Activated CD4-positive, alpha-beta memory T cell treated with anti-CD3 and anti-CD28 coated beads for 36 hours (primary cell): ENCODE measurements around the gene IL20RB. TPM values are rescaled to one million over a fixed set of nuclear protein-coding genes. Genes with fewer than 3 reads are reported as not detected.
"Not testable (repeated sequence)": the region's sequence is repeated elsewhere in the genome, so short reads cannot be mapped to it uniquely, and the experiment has no call there.

Source experiments
- CTCF ChIA-PET: fragments of 350-600 bp; sonication (Branson Sonifier 250); formaldehyde crosslinking; loops from one replicate; lab custom pipeline; 2021; ENCODE audit warnings: antibody characterized with exemption, inconsistent platforms; lab: Charles Lee
- POLR2A ChIA-PET: fragments of 350-600 bp; sonication (Branson Sonifier 250); formaldehyde crosslinking; loops from one replicate; lab custom pipeline; 2021; ENCODE audit warnings: antibody characterized with exemption; lab: Charles Lee
- DNase-seq: peaks from one replicate; pipeline ENCODE4 v3.0.0-alpha.2; 2020
- H3K27ac Mint-ChIP-seq: one replicate; pipeline ENCODE4 v1.8.0; 2021; ENCODE audit warnings: mixed read lengths
- H3K27me3 Mint-ChIP-seq: one replicate; pipeline ENCODE4 v1.8.0; 2021; ENCODE audit warnings: mixed read lengths
- H3K36me3 Mint-ChIP-seq: one replicate; pipeline ENCODE4 v1.8.0; 2021; ENCODE audit warnings: mixed read lengths
- H3K4me1 Mint-ChIP-seq: one replicate; pipeline ENCODE4 v1.8.0; 2021; ENCODE audit warnings: low read depth, mixed read lengths
- H3K4me3 Mint-ChIP-seq: one replicate; pipeline ENCODE4 v1.8.0; 2021; ENCODE audit warnings: mild to moderate bottlenecking, mixed read lengths
- H3K9me3 Mint-ChIP-seq: one replicate; pipeline ENCODE4 v1.8.0; 2021; ENCODE audit warnings: mixed read lengths
- intact Hi-C: fragments of 100-400 bp; cut with micrococcal nuclease; formaldehyde crosslinking; loops from one replicate; pipeline ENCODE4 v1.15.1; 2023
- total RNA-seq, 2 experiments: library from RNA; stranded (reverse); gene quantifications; one replicate each; pipeline ENCODE4 v1.2.3, GENCODE V29; 2021

The IL20RB gene
- total RNA-seq, 2 experiments from 2014 or later = 0.80 to 0.97 TPM

DNA sequence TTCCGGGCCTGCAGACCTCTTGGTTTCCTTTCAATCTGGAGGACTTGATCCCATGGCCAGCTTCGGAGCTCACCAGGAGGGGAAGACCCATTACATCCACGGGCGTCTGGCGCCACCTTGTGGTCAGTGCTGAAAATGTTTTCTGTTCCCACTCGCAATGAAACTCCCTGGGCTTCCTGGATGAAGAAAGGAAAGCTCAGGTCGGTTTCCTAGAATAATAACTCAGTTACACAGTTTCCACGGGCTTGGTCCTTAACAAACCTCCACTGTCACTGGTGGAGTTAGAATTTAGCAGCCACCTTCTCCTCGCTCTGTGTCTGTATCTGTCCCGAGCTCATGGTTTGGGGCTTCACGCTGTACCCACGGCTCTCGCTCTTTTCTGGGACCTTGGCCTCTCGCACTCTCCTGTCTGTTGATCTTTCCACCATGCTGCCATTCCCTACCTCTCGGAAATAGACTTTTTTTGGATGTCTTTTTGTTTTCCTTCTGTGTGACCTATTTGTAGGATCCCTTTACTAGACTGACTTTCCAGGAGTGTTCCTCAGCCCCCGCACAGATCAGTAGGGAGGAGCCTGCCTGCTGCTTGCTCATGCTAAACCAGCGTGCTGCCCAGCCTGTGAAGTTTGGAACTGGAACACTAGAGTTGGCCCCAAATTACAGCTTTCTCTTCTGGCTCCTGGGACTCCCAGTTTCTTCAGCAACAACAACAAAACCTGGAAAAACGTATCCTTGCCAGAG is 56.3 kb downstream of the IL20RB start:
- Mint-ChIP-seq H3K4me3 (peak overlapping the region; percentile 55), H3K27me3 (no peaks in the 10 kb centered on the region), H3K27ac (no peak overlapping the region), H3K4me1 (peaks cover 7% of the 10 kb centered on the region), H3K9me3 (no peaks in the 10 kb centered on the region), H3K36me3 (no peaks in the 10 kb centered on the region)
- CTCF ChIA-PET = interaction anchor here (0.6 to 4.2 kb wide), 61 partner anchors 9 to 1048 kb away, joined by 3 to 192 read pairs (median 4); partner anchors contain the start of genes NCK1 and STAG1
- POLR2A ChIA-PET = interaction anchor here (1.7 to 1.9 kb wide), 2 partner anchors 152 to 261 kb away, joined by 6 to 9 read pairs; partner anchors contain the start of genes NCK1 and STAG1
- intact Hi-C loops = loop anchor here (1.0 to 5.0 kb wide), 7 partner anchors 152 to 939 kb away; partner anchors contain the start of genes NCK1 and PCCB
- peak; percentile 89 for DNase-seq

DNA sequence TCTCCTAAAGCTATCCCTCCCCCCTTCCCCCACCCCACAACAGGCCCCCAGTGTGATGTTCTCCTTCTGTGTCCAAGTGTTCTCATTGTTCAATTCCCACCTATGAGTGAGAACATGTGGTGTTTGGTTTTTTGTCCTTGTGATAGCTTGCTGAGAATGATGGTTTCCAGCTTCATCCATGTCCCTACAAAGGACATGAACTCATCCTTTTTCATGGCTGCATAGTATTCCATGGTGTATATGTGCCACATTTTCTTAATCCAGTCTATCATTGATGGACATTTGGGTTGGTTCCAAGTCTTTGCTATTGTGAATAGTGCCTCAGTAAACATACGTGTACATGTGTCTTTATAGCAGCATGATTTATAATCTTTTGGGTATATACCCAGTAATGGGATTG is 59.5 kb downstream of the IL20RB start:
- intact Hi-C loops, DNase-seq, POLR2A ChIA-PET, H3K9me3 Mint-ChIP-seq, H3K4me1 Mint-ChIP-seq, H3K4me3 Mint-ChIP-seq, H3K27ac Mint-ChIP-seq, H3K27me3 Mint-ChIP-seq, H3K36me3 Mint-ChIP-seq: not testable (repeated sequence)
- CTCF ChIA-PET = interaction anchor here (1.1 to 4.2 kb wide), 2 partner anchors 261 to 625 kb away, joined by 3 to 192 read pairs; partner anchors contain the start of gene STAG1

DNA sequence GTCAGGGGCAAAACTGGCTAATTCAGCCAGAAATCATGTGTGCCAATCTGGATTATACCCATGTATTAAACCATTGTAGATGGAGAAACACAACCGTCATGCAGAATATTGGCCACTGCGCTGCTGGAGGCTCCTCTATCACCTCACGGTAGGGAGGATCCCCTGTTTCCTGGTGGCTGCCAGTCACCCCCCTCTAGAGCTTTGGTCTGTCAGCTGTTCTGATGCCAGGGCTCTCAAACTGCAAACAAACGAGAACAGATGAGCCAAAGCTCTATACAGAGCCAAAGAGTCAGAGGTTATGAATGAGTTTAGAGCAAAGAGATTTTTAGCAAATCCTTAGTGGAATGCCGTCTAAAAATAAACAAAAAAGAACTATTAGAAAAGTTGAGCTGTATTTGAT is 62.5 kb downstream of the IL20RB start:
- intact Hi-C loops = no loop called here
- Mint-ChIP-seq H3K4me1 (no peaks in the 10 kb centered on the region), H3K4me3 (no peak overlapping the region), H3K36me3 (no peaks in the 10 kb centered on the region), H3K27me3 (no peaks in the 10 kb centered on the region), H3K27ac (no peak overlapping the region), H3K9me3 (no peaks in the 10 kb centered on the region)
- CTCF ChIA-PET = interaction anchor here (1.4 to 2.6 kb wide), 2 partner anchors 13 to 14 kb away, joined by 3 to 9 read pairs; no protein-coding TSS in a partner anchor
- DNase-seq = no peak
- POLR2A ChIA-PET = no interaction called here

DNA sequence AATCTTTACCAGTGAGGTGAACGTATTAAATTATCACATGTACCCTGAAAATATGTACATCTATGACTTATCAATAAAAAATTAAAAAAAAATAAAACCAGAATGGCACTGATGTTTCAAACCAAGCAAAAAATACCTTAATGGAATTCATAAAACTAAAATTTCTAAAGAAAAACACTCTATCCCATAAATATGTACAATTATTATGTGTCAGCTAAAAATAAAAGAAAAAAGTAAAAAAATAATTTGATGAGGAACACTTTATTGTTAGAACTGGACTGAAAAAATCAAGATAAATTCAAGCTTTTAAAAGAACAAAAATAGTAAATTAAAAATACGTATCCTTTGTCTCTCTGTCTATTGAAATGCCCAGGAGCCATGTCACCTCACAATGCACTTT is 63.1 kb downstream of the IL20RB start:
- intact Hi-C loops = no loop called here
- ChIA-PET CTCF (interaction anchor here (1.4 to 2.6 kb wide), 2 partner anchors 12 to 14 kb away, joined by 3 to 9 read pairs; no protein-coding TSS in a partner anchor), POLR2A (no interaction called here)
- no peak for DNase-seq
- no peak overlapping the region for H3K27ac Mint-ChIP-seq
- no peaks in the 10 kb centered on the region for H3K27me3 Mint-ChIP-seq
- H3K4me1 Mint-ChIP-seq = no peaks in the 10 kb centered on the region
- no peak overlapping the region for H3K4me3 Mint-ChIP-seq
- no peaks in the 10 kb centered on the region for H3K9me3 Mint-ChIP-seq
- no peaks in the 10 kb centered on the region for H3K36me3 Mint-ChIP-seq

DNA sequence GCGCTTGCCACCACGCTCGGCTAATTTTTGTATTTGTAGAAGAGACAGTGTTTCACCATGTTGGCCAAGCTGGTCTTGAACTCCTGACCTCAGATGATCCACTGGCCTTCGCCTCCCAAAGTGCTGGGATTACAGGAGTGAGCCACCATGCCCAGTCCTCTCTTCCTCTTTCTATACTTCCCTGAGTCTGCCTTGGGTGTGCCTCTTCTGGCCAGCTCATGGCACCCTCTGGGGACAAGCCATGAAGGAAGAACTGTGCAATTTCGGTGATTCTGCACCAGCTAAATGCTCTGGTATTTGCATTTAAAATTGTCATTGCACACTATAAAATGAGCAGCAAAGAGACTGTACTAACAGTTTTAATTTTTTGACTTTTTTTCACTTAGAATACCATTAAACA is 66.6 kb downstream of the IL20RB start:
- CTCF ChIA-PET = interaction anchor here (0.8 to 1.4 kb wide), 3 partner anchors 11 to 949 kb away, joined by 3 to 5 read pairs (median 3); partner anchors contain the start of gene STAG1
- H3K27me3 Mint-ChIP-seq = peaks cover 3% of the 10 kb centered on the region
- no peaks in the 10 kb centered on the region for H3K4me1 Mint-ChIP-seq
- H3K36me3 Mint-ChIP-seq = no peaks in the 10 kb centered on the region
- intact Hi-C loops = no loop called here
- POLR2A ChIA-PET = no interaction called here
- DNase-seq = no peak
- H3K4me3 Mint-ChIP-seq = no peak overlapping the region
- no peak overlapping the region for H3K27ac Mint-ChIP-seq
- no peaks in the 10 kb centered on the region for H3K9me3 Mint-ChIP-seq

DNA sequence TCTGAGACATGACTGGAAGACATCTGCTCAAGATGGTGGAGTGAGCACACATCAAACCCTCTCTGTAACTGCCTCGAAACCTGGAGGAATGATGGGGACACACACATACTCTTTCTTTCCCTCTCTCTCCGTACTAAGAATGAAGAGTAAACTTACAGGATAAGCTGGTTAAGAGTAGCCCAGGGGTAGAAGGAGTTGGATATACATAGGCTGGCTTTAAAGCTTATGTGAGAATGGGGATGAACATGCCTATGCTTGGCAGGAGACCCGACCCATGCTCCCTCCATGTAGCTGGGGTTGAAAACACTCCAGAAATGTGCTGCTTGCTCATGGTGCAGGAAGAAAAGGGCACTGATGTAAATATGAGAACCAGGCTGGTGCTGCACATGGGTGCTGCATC is 68.9 kb downstream of the IL20RB start:
- H3K27me3 Mint-ChIP-seq = peaks cover 10% of the 10 kb centered on the region
- no peak for DNase-seq
- H3K27ac Mint-ChIP-seq = no peak overlapping the region
- no peaks in the 10 kb centered on the region for H3K4me1 Mint-ChIP-seq
- ChIA-PET CTCF (interaction anchor here (1.0 kb wide), 1 partner anchor 13 kb away, joined by 3 read pairs; no protein-coding TSS in a partner anchor), POLR2A (no interaction called here)
- H3K9me3 Mint-ChIP-seq = no peaks in the 10 kb centered on the region
- no peak overlapping the region for H3K4me3 Mint-ChIP-seq
- intact Hi-C loops = no loop called here
- no peaks in the 10 kb centered on the region for H3K36me3 Mint-ChIP-seq

DNA sequence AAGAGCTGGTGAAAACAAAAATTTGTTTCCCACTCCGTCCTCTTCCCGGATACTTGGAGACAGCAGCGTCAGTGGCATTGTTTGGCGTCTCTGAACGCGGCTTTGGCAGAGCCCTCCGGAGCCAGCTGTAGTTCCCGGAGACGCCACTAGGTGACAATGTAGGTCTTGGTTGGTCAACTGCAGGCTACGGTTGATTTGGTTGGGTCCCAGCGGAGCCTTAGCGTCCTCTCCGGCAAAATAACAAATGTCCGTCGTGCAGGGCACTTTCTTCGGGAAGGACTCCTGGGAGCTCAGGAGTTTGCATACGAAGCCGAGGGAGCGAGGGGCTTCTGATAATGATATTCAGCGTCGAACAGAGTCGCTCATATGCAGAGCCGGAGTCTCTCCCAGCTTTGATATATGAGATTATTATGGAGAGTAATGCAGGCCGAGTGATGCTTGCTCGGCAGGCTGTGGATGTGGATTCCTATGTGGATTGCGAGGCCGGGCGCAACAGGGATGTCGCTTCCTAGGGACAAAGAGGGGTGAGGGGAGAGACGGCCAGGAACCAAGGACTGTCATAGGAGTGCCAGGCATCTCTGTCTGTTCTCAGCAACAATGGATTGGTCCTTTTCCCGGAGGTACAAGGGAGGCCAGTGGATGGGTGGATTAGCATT is 74.8 kb downstream of the IL20RB start:
- Mint-ChIP-seq H3K4me1 (peaks cover 8% of the 10 kb centered on the region), H3K9me3 (no peaks in the 10 kb centered on the region), H3K36me3 (no peaks in the 10 kb centered on the region), H3K27me3 (peaks cover 22% of the 10 kb centered on the region), H3K27ac (no peak overlapping the region), H3K4me3 (peak overlapping the region; percentile 19)
- DNase-seq = peak; percentile 86
- CTCF ChIA-PET = interaction anchor here (0.5 to 2.4 kb wide), 28 partner anchors 10 to 958 kb away, joined by 3 to 18 read pairs (median 4); partner anchors contain the start of gene STAG1
- POLR2A ChIA-PET = no interaction called here
- intact Hi-C loops = loop anchor here (1.0 to 5.0 kb wide), 2 partner anchors 73 to 955 kb away; no protein-coding TSS in a partner anchor

DNA sequence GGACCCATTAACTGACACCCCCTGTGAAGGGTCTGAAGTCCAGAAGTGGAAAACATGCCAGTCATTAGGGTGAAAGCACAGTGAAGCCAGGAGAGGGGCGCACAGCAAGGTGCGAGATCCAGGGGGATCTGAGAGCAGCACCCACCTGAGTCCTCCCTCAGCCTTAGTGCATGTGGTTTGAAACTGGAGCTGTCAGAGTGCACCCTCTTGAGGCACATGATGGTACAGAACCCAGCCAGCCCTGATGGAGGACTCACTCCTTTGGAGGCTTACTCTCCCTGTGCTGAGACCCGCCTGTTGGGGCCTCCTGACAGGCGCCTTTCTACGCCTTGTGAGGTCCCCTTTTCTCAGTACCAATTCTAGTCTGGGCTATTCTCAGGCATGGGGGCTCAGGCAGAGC is 77.8 kb downstream of the IL20RB start:
- CTCF ChIA-PET = no interaction called here
- Mint-ChIP-seq H3K27me3 (peaks cover 20% of the 10 kb centered on the region), H3K9me3 (no peaks in the 10 kb centered on the region), H3K4me3 (no peak overlapping the region), H3K4me1 (peaks cover 8% of the 10 kb centered on the region), H3K36me3 (no peaks in the 10 kb centered on the region), H3K27ac (no peak overlapping the region)
- intact Hi-C loops = no loop called here
- POLR2A ChIA-PET = no interaction called here
- DNase-seq = no peak

DNA sequence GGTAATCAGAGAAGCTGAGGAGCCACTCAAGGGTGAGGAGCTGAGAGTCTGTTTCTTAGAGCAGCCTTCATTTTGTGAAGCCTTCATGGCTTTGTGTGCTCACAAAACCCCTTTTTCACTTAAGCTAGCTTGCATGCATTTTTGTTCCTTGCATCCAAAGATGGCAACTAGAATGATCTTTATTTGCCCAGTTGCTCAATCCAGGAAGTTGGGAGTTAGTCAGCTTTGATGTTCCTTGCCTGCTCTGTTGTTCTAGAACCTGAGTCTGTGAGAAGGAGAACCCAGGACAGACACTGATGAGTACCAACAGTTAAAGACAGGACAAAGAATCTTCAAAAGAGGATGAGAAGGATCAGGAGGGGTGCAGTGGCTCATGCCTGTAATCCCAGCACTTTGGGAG is 81.8 kb downstream of the IL20RB start:
- Mint-ChIP-seq H3K9me3 (no peaks in the 10 kb centered on the region), H3K27ac (no peak overlapping the region), H3K4me1 (no peaks in the 10 kb centered on the region), H3K27me3 (peaks cover 4% of the 10 kb centered on the region), H3K36me3 (no peaks in the 10 kb centered on the region), H3K4me3 (no peak overlapping the region)
- ChIA-PET CTCF (no interaction called here), POLR2A (no interaction called here)
- intact Hi-C loops = no loop called here
- DNase-seq = no peak

DNA sequence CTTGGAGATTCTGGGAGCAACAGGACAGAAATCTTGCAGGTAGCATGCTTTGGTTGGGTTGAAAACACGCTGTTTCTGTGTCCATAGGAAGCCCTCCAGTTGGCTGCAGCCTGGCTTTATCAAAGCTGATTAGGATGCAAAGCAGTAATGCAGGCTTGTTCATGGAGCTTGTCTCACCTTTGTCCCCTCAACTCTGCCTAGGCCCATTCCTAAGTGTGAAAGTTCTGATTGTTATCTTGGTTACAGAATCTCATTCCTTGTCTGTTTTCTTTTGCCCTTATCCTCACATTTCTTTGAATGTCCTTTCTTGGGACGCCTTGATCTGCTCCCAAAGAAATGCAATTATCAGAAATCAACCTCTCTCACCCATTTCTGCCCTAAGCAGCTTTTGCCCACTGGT is 83.5 kb downstream of the IL20RB start:
- intact Hi-C loops = no loop called here
- Mint-ChIP-seq H3K27ac (no peak overlapping the region), H3K4me3 (no peak overlapping the region), H3K27me3 (peaks cover 4% of the 10 kb centered on the region), H3K4me1 (no peaks in the 10 kb centered on the region), H3K9me3 (no peaks in the 10 kb centered on the region), H3K36me3 (no peaks in the 10 kb centered on the region)
- DNase-seq = no peak
- ChIA-PET CTCF (interaction anchor here (1.8 kb wide), 1 partner anchor 9 kb away, joined by 11 read pairs; no protein-coding TSS in a partner anchor), POLR2A (no interaction called here)

DNA sequence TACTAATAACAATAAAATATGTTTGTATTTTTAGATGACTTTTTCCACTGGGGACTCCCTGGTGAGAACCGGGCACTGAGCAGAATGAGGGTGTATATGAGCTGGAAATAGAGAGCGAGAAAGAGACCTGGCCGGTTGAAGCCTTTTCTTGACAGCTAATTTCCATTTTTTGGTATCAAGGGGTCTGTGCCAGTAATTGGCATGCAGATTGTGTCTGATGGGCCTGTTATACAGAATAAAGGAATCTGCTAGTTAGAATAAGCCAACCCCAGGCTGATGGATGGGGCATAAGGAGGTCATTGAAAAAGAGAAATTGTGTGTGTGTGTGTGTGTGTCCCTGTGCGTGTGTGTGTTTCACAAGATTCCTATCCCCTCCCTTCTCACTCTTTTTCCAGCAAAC is 83.9 kb downstream of the IL20RB start:
- CTCF ChIA-PET = interaction anchor here (1.8 kb wide), 1 partner anchor 9 kb away, joined by 11 read pairs; no protein-coding TSS in a partner anchor
- Mint-ChIP-seq H3K27me3 (peaks cover 4% of the 10 kb centered on the region), H3K4me1 (no peaks in the 10 kb centered on the region), H3K36me3 (no peaks in the 10 kb centered on the region), H3K4me3 (no peak overlapping the region), H3K27ac (no peak overlapping the region), H3K9me3 (no peaks in the 10 kb centered on the region)
- intact Hi-C loops = no loop called here
- DNase-seq = no peak
- POLR2A ChIA-PET = no interaction called here

DNA sequence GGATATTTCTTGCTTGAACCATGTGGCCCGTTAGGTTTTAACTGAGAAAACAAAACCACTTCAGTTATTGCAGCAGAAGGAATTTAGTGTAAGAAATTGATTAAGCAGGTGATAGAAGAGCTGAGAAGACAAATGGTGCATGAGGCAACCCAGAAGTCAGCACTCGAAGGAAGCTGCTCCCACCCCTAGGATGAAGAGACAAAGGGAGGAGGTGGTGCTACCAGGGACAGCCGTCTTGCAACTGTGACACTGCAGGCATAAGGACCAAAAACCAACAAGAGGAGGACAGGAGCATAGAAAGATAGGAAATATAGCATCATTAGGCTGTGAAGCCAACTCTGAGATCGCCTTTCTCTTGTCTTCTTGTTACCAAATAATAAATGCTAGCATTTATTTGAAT is 89.0 kb downstream of the IL20RB start:
- Mint-ChIP-seq H3K27me3 (peaks cover 8% of the 10 kb centered on the region), H3K27ac (no peak overlapping the region), H3K4me1 (no peaks in the 10 kb centered on the region), H3K36me3 (no peaks in the 10 kb centered on the region), H3K4me3 (no peak overlapping the region), H3K9me3 (no peaks in the 10 kb centered on the region)
- intact Hi-C loops = no loop called here
- DNase-seq = no peak
- ChIA-PET CTCF (no interaction called here), POLR2A (no interaction called here)
